DMS53 (cell line): Measurements from ENCODE around the gene UST.
A peak's percentile ranks its signal among the peaks of the same experiment; 100 is the strongest.
"Not testable (repeated sequence)": the region's sequence is repeated elsewhere in the genome, so short reads cannot be mapped to it uniquely, and the experiment has no call there.

Experiments used
- DNase-seq: peaks from one replicate; lab custom pipeline; 2025; lab: John Stamatoyannopoulos, UW

UST gene

DNA sequence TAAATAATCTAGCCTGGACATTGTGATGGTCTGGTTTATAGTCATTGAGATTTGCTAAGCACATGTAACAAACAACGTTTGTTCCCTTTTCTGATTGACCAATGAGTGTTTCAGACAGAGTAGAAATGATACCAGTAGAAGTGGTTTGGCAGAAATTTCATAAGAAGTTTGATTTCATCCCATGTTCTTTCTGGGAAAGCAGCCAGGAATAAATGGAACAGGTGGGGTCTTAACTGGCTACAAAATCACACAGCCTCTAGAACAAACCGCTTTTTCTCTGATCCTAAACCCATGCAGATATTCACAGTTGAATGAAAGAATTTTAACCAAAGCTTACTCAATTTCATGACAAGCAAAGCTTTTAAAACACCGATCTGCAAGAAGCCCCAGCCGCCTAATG, 227.5 kb downstream of the UST start:
- DNase-seq = no peak

DNA sequence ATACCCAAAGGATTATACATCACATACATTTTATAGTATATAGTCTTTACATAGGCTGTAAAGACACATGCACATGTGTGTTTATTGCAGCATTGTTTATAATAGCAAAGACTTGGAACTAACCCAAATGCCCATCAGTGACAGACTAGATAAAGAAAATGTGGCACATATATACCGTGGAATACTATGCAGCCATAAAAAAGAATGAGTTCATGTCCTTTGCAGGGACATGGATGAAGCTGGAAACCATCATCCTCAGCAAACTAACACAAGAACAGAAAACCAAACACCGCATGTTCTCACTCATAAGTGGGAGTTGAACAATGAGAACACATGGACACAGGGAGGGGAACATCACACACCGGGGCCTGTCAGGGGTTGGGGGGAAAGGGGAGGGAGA, 231.5 kb downstream of the UST start:
- not testable (repeated sequence) for DNase-seq

DNA sequence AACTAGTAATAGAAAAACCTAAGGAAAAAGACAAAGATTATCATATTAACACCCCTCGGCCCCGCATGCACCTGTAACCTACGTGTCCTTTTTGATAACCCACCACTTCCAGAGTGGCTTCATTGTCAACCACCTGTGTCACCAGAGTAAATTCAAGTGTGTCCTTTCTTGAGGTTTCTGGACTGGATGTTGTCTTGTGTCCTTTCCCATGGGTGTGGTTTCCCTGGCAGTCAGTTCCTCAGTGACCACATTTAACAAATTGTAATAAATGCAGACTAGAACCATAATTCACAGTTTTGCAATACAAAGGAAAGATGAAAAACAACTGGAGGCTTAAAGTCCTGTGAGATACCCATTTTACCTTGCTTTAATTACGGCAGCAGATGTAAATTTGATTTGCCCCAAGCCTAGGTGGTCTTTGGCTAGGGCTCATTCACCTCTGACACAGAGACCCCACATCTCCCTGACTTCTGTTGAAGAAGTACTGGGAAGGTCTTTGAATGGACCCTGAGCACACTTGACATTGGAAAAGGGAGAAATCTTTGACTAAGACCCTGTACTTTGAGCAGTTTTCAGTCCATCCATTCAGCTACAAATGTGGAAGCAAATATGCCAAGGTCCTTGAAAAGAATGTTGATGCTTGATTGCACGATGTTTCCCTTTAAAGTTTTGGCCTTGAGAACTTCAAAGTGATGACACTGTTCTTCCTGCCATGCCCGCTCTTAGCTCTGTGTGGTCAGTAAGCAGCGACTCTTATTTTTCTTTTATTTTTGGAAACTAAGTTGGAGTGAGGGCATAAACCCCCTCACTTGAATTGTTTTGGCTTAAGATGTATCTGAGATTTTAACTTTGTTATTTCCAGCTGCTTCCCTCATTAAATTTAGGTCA, 232.4 kb downstream of the UST start:
- no peak for DNase-seq

DNA sequence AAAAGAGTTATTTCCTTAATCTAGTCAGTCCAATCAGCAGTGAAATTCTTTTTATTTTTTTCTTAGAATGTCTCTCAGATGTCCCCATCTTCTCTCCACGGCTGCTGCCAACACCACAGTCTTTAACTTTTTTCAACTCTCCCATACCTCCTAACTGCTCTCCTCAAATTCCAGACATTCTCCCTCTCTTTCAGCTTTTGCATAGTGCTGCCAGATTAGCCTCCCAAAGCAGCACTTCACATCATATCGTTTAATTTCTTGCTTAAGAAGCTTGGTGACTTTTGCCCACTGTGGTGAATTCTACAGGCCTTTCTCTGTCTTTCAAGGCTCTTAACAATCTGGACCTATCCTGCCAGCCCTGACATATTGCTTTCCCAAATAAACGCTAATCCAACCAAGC, 233.4 kb downstream of the UST start:
- DNase-seq = no peak

DNA sequence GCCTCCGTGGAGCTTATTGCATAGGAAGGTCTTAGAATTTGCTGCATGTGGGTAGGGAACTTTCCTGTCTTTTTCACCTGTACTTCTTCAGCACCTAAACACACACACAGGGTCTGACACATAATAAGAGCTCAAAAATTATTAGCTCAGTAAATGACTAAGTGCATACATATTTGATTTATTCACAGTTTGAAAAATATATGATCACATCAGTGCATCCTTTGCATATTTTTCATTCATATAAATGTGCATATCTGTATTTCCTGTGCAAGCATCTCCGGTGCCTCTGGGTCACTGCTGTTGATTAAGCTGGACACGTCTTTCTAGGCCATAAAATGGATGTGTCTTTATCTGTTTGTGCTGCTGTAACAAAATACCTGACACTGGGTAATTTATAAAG, 234.7 kb downstream of the UST start:
- DNase-seq = no peak

DNA sequence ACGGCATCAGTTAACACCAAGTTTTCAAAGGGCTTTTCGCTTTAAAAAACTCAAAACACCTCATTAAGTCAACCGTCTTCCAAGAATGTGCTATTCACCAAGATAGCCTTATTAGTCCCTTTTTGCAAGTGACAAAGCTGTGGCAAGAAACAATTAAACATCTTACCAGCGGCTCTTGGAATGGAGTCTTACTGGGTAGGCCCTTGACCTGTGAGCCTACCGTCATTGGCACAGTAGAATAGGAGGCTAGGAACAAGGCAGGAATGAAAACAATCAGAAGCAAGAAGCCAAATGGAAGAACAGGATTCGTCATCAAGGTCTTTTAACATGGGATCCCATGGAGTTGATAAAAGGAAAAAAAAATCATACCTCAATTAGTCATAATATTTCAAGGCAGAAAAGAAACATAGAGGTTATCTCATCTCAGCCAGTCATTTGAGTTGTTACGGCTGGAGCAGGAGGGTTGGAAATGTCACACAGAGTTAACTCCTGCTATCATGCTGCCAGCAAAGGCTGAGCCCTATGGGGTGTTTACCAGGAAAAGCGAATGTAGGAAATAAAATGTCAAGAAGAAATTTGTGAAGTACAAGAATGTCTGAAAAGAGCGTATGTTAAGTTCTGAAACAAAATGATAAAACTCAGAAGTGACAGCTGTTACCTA, 236.4 kb downstream of the UST start:
- DNase-seq = no peak

DNA sequence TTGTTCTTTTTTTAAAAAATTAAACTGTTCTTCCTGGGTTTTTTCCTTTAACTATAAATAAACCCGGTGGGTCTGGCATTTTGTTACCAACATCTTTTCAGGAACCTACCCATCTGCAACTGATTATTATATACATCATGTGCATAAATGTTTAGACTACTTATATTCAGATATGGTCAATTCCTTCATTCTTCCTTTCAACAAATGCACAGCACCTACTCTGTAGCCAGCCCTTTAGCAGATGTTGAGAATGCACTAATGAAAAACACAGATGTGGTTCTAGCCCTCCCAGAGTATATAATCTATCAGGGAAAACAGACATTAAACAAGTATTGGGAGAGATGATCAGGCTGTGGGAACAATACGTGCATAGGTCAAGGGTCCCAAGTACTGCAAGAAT, 237.1 kb downstream of the UST start:
- DNase-seq = no peak

DNA sequence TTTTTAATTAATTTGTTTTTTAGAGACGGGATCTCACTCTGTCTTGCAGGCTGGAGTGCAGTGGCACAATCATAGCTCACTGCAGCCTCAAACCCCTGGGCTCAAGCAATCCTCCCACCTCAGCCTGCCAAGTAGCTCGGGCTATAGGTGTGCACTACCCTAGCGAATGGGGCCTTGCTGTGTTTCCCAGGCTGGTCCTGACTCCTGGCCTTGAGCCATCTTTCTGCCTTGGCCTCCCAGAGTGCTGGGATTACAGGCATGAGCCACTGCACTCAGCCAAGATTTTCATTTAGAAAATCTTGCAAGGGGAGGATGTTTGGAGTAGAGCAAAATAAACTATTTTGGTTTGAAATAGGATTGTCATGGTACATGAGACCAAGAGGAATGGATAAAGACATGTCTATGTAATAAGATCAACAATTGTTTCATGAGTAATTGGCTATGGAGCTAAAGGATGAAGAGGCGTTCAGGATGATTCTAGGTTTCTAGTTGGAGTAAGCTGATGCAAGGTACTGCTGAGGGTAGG, 237.8 kb downstream of the UST start:
- no peak for DNase-seq

DNA sequence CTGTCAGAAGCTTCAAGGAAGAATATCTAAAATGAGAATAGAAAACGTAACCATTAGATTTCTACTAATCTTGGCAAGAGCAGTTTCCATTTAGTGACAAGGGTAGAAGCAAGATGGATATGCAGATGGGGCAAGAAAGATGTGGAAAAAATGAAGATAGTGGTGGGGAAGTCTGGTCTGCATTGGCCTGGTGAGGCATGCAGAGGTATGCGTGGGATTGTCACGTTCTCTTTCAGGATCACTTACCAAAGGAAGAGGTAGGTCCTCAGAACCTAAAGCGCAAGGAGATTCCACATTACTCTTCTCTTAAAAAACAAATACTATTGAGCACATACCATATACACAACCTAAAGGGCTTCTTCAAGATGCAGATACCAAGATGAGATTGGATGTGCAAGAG, 238.7 kb downstream of the UST start:
- no peak for DNase-seq

DNA sequence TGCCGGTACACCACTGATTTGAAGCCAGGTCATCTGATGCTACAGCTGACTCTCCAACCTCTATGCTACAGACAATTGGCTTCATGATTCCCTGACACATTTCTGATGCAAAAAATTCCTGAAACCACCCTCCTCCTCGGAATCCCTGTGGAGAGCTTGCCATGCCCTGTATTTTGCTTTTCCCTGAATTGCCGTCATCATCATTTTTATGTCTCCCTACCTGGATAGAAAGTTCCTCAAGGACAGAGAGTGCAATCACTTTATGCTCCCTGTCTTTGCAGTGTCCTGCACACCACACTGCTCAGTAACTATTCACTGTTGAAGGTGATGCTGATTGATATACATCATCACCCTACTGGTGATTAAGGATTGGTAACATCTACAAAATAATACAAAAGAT, 239.8 kb downstream of the UST start:
- DNase-seq = no peak

DNA sequence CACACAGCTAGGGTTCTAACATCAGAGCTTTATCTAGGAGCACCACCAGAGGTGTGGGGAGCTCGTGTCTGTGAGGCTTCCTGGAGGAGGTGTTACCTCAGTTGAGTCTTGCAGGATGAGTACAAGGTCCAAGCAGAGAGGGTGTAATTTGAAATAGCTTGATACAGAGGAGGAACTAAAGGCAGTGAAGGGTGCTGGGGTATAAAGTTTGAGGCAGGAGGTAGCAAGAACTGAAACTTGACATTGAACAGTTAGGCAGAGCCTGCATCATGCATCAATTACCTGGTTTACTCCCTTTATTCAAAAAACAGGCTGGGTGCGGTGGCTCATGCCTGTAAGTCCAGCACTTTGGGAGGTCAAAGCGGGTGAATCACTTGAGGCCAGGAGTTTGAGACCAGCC, 241.2 kb downstream of the UST start:
- no peak for DNase-seq

DNA sequence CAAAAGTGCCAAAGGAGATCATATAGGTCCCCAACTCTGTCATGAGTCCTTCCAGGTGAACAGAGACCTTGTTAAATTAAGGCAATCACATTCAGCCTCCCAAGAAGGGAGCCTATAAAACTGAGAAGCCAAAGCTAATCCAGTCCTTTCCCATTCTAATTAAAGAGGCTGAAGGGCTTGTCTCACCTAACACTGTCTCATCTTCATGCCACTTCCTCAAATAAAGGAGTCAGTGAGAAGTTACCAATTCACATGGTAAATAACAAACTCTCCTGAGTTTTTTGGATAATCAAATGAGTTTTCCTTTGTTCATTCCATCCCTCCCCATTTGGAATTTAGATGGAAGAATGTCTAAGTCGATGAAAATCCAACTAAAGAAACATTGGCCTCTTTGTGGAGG, 242.8 kb downstream of the UST start:
- DNase-seq = no peak

DNA sequence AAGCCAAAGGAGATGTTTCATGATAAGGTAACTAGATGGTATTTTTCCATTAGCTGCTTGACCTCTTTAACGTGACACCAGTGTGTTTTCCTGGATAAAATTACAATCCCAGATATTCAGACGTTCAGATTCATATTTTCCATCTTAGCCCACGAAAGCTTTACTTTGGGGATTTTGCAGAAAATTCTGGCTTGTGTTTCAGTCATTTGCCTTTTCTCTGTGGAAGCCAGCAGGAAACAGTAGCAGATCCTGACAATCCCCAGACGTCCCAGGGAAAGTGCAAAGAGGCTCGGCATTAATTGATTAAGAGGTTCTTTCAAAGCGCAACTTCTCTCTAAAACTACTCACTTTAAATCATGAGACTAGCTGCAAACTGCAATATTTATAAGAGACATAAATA, 243.6 kb downstream of the UST start:
- DNase-seq = no peak

DNA sequence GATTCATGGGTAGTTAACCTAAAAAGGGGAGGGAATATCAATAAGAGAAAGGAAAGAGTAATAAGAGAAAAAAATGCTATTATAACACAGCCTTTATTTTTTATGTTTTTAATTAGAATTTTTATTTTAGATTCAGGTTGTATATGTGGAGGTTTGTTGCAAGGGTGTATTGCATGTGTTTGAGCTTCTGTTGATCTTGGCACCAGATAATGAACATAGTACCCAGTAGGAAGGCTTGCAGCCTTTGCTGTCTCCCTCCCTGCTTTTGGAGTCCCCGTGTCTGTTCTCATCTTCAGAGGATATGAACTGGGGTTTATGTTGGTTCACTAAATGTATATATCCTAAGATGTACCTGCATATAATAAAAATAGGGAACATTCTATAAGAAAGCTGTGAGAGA, 250.0 kb downstream of the UST start:
- no peak for DNase-seq

DNA sequence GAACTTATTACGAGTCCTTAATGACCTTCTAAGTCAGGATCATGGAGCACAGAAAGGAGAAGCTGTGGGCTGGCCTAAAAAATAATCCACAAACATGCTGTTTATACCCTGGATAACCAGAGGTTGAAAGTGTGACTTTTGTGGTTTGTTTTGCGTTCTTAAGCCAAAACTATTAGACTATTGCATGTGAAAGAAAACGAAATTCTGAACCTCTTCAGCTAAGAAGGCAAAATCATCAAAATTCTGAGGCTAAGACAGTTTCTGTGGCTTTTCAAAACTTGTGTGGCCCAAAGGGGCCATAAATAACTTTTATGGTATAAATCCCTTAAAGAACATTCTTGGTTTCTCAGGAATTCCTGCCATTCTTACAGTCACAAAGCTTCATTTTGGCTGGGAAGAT, 251.0 kb downstream of the UST start:
- no peak for DNase-seq

DNA sequence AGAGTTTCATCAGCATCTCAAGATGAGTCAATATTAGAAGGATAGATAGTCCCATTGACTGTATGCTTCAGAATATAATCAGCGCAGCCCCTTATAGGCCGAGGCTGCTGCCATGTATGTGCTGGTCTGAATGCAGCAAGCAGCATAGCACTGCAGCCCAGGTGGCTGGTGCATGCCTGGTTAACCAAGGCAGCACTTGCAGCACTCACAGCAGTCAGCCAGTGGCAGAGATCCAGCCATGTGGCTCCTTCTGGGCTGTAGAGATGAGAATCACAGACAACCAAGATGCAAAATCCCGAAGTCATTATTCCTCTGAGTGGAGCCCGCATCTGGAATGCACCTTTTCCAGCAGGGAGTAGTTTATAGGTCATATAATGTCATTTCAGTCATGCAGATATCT, 251.9 kb downstream of the UST start:
- DNase-seq = no peak

DNA sequence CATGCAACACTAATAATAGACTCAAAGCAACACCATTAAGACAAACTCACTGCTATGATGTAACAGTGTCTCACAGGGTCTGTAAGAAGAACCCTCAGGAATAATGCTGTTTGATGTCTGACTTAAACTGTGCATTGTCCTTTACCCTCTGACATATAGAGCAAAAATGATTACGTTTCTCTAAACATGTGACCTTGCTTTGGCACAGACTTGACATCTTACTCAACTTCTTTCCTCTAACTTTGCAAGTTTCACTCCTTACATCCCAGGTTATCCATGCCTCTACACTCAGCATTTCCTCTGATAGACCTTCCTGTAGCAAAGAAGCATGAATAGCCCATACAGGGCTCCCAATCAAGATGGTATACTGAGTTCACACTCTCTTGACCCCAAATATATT, 252.7 kb downstream of the UST start:
- no peak for DNase-seq

DNA sequence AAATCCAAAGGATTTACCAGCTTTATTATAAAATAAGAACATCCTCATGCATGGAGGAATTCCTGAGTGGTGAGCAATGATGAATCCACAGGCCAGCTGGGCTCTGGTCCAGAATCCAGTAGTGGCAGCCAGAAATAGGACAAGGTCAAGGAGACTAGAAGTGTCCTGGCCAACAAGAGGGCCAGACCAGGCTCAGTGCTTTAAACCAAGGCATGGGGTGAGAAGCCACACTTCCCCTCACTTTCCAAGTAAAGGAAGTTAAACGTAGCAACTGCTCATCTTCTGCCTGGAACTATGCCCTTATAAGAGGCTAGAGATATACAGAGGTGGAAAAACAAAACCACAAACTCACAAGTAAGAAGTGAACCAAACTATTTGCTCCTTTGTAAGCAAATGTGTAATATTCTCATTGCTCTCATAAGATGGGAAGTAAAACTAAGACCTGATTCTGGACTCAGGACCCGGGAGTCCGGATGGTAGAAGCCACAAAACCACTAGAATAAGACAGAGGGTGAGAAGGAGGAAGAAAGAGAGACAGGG, 253.2 kb downstream of the UST start:
- DNase-seq = peak; percentile 3

DNA sequence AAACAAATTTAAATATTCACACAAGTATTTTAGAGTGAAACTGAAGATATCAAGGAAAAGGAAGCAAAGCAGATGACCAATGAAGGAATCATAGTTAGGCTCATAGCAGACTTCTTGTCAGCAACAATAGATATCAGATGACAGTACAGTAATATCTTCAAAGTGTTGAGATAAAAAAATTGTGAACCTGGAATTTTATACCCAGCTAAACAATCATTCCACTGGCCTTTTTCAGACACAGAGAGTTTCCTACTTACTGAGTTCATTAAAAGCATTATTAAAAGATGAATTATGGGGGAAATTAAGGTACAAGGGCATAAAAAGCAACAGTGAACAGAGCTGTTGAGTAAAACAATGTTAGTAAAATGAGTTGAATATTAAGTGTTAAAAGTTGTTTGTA, 254.6 kb downstream of the UST start:
- DNase-seq = no peak

DNA sequence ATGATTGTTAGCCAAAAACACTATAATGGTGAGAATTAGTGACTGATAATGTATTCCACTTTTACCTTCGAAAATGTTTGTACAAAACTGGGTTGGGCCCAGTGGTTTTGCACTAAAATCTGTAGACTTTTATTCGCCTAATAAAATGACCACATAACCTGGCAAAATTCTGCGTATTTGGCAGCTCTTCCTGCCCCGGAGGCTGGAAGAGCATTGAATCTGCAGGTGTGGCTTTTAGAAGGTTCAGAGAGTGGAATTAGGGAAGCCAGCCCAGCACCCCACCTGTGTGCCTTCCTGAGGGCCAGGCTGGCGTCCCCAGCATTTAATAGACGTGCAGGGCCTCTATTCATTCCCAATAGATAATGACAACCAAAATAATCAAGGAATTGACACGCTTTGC, 256.7 kb downstream of the UST start:
- no peak for DNase-seq

DNA sequence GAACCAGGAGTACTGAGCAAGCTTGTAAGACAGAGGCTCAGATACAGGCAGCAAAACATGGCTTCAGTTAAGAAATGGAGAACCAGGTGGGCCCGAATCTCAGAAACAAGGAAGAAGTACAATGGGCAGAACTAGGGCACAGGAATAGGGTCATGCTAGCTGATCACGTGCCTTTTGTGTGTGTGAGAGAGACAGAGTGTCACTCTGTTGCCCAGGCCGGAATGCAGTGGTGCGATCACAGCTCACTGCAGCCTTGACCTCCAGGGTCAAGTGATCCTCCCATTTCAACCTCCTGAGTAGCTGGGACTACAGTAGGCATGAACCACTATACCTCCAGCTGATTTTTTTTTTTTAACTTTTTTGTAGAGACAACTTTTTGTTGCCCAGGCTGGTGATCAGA, 257.8 kb downstream of the UST start:
- DNase-seq = no peak

DNA sequence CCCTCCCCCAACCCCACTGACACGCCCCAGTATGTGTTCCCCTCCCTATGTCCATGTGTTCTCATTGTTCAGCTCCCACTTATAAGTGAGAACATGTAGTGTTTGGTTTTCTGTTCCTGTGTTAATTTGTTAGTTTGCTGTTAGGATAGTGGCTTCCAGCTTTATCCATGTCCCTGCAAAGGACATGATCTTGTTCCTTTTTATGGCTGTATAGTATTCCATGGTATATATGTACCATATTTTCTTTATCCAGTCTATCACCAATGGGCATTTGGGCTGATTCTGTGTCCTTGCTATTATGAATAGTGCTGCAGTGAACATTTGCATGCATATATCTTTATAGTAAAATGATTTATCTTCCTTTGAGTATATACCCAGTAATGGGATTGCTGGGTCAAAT, 259.4 kb downstream of the UST start:
- DNase-seq = not testable (repeated sequence)

DNA sequence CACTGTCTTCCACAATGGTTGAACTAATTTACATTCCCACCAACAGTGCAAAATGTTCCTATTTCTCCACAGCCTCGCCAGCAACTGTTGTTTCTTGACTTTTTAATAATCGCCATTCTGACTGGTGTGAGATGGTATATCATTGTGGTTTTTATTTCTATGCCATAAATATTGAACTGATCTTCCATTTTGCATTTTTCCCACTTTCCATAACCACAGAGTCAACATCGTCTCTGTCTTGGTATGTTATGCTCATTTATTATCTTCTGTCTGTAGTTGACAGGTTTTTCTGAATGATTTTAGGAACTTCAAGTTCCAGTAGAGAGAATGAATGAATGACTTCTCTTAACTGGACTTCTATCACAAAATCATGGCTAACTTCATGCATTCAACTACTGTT, 259.8 kb downstream of the UST start:
- DNase-seq = no peak
